CD4-positive, alpha-beta T cell treated with Interleukin-4 for 1 hour (primary cell): ENCODE measurements around the gene RC3H1.
"Not testable (repeated sequence)": the region's sequence is repeated elsewhere in the genome, so short reads cannot be mapped to it uniquely, and the experiment has no call there.

Experiments used
- DNase-seq, 2 donors: peaks; one replicate each; pipeline ENCODE4 v3.0.0-alpha.2; 2020 to 2022

Gene RC3H1

GRCh38 chr1:173946380-173946921 lies 75.7 kb downstream of the RC3H1 start:
- no peak for DNase-seq

GRCh38 chr1:173937062-173937461 lies 85.1 kb downstream of the RC3H1 start:
- no peak for DNase-seq

GRCh38 chr1:173934440-173934839 lies 87.7 kb downstream of the RC3H1 start:
- DNase-seq: no peak

- DNase-seq: not testable (repeated sequence)
Measured at GRCh38 chr1:173930541-173930940, 91.6 kb downstream of the RC3H1 start.

GRCh38 chr1:173925306-173926242 lies 96.6 kb downstream of the RC3H1 start:
- no peak for DNase-seq

DNA sequence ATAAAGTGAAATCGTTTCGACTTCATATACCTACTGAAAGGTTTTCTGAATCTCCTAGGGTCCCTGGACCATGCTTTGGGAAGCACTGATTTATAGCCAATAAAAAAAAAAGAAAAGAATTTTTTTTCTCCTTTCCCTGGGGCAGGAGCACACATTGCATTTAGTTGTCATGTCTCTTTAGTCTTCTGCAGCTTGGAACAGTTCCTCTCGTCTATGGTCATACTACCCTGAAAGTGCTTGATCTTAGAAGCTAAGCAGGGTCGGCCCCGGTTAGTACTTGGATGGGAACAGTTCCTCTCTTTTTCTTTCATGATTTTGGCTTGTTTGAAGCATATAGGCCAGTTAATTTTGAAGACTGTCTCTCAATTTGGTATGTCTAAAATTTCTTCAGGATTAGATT lies 101.3 kb downstream of the RC3H1 start:
- DNase-seq: no peak

DNA sequence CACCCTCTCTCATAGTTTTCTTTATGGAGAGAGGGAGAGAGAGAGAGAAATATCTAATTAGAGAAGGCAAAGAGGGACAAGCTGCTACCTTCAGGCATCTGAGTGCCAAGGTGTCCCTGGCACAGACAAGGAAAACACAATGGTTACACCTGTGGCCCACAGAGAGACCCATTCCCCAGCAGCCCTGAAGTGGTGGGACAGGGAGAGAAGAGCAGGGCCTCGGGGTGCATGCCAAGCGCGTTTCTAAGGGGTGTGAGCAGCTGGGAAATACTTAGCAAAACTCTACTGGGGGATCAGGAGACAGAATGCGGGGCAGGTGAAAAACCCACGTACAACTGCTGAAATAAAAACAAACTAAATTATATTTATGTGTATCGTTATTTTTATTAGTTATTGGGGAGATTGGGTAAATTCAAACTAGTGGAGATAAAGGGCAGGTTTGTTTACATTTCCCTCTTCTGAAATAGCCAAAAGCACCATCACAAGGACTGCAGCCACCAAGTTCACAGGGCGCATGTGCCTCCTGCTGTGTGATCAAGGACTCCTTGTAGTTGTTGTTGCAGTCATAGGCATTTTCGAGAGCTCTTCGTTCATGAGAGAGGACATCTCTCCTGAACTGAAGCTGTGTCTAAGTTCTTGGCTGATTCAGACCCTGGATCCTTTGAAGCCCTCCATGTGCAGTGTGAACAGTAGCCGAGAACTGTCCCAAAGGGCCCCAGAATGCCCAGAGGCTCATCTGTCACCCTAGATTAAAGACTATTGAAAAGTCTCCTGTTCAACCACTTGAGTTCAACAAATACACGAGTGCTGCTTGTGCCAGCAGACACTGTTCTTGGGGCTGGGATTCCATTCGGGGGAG lies 104.3 kb downstream of the RC3H1 start:
- no peak for DNase-seq

GRCh38 chr1:173917149-173917548 lies 105.0 kb downstream of the RC3H1 start, which contains the start of gene SERPINC1:
Gene SERPINC1, minus strand, starts transcription at chr1:173917327. Its CDS starts 68 bp downstream, at chr1:173917259.
- no peak for DNase-seq

DNA sequence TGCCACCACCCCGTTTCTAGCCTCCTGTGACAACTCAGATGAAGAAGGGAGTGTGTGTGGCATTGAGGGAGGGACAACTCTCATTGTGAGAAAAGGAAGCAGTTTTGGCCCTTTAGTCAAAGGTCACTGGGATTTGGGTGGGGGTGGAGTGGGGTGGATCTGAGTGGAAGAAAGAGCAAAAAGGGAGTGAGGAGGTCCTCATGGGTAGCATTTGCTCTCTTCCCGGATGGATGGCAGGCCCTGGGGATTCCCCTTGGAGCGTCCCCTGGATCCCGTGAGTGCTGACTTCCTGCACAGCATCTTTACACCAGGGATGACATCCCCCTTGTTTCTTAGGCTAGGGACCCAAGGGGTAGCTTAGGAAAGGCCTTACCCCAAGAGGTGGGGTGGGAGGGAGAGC lies 105.5 kb downstream of the RC3H1 start:
- no peak for DNase-seq

- no peak for DNase-seq
Measured at GRCh38 chr1:173915596-173915995, 106.6 kb downstream of the RC3H1 start.

DNA sequence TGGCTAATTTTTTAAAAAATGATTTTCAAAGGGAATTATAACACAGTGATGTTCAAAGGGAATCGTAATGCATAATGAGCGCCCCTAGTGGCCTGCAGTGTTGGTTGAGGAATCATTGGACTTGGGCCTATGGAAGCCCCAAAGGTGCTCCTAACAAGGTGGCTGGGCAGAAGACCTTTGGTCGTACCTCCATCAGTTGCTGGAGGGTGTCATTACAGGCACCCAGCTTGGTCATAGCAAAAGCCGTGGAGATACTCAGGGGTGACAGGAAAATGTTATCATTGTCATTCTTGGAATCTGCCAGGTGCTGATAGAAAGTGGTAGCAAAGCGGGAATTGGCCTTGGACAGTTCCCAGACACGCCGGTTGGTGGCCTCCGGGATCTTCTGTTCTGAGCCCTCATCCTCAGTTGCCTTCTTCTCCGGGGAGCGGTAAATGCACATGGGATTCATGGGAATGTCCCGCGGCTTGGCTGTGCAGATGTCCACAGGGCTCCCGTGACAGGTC lies 107.7 kb downstream of the RC3H1 start:
- DNase-seq: peak in 1 of 2 donors; percentile 18

GRCh38 chr1:173913111-173913510 lies 109.0 kb downstream of the RC3H1 start:
- no peak for DNase-seq

DNA sequence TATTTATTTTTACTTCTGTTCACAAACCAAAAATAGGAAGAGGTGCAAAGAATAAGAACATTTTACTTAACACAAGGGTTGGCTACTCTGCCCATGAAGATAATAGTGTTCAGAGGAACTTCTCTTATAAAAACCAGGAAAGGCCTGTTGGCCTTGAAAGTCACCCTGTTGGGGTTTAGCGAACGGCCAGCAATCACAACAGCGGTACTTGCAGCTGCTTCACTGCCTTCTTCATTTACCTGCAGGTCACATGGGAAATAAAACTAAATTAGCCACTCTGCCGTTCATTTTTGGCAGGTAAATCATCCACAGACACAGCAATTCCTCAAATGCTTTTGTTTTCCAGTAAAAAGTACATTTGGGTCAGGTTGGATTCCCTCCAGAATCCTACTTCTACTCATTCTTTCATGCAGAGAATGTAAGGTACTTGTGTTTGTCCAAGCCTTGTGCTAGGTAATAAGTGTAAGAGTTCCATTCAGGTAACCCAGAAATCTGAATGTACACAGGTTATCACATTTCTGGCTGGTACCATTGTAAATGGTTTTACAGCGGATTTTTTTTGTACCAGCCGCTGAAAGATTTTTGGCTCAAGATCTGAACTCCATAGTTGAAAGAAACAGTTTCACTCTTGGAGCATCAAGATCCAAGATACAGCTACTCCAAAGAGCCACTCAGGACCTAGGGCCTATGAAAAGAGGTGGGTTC lies 118.2 kb downstream of the RC3H1 start:
- DNase-seq: no peak

GRCh38 chr1:173900992-173901391 lies 121.2 kb downstream of the RC3H1 start:
- no peak for DNase-seq

DNA sequence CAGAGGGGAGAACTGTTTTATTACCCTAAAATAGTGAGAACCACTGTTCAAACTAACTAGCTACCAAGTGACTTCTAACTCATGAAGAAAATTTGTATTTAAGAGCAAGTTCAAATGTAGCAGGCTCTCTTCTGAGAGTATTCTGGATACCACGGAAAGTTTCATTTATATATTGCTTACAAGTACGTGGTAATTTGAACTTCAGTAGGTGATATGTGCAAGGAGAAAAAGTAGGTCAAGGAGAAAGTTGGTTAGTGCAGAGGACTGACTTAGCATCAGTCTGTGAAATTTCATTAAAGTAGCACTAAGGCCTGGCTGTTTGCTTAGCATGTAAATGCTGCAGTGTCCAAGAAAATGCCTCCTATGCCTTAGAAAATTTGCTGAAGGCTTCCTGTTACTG lies 121.7 kb downstream of the RC3H1 start:
- DNase-seq: no peak

- DNase-seq: no peak
Measured at GRCh38 chr1:173894189-173894588, 128.0 kb downstream of the RC3H1 start.

DNA sequence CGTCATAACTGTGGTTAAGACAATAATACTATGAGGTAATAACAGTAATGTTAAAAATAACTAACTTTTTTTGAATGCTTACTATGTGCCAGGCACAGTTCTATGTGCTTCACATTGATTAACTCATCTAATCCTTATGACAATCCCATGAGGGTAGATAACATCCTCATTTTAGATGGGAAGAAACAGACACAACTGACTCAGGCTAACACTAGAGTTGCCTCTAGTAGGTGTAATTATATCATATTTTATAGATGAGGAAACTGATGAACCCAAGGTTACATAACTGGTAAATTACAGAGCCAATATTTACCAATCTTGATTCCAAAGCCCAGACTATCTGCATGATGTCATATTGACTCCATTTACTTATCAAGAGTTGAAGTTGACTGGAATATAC lies 128.5 kb downstream of the RC3H1 start:
- DNase-seq: no peak

DNA sequence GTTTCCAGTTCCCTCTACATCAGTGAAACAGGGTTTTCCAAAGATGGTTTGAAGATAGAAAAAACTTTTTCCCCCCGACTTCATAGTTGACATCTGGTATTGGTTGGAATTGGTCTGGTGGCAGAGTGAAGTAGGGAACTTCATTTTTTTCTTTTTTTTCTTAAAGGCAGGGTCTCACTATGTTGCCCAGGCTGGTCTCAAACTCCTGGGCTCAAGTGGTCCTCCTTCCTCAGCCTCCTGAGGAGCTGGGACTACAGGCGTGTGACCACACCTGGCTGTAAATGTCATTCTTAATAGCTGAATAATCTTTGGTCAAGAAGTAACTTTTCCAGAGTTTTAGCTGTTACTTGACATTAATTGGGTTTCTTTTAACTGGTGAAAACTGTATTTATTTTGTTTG lies 132.3 kb downstream of the RC3H1 start:
- no peak for DNase-seq

GRCh38 chr1:173888749-173889148 lies 133.4 kb downstream of the RC3H1 start:
- DNase-seq: no peak

- DNase-seq: no peak
Measured at GRCh38 chr1:173887627-173888026, 134.5 kb downstream of the RC3H1 start.

DNA sequence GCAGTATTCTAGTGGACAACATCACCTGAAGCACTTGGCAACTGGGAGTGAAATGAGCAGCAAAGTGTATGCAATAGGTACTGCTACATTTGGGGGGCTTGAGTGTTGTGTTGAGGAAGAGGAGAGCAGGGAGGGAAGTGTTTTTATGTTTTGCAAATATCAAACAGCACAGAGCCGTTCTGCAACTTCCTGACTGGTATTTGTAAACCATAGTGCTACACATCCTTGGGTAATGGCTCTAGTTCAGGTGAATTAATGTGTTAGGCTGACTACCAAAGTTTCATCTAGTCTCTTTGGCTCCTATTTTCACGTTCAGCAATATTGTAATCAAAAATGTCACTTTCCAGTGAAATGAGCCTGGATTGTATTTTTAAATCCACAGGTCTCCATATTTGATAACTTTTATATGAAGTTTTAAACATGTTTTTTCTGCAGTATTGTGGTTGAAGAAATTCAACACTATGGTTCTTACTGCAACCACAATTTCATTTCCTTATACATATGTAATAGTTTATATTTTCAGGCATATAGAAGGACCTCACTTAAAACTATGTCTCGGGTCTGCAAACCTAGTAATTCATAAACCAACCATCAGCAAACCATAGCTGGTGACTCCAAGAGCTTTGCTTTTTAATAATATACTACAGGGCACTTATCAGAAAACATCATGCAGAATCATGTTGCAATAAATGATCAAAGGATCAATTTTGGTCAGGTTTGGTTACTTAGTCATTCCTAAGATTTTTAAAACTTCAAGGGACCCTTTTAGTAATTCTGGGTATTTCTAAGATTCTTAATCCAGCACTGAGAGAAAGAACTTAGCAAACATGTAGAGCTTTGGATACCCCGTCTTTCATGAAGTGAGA lies 135.2 kb downstream of the RC3H1 start:
- no peak for DNase-seq

DNA sequence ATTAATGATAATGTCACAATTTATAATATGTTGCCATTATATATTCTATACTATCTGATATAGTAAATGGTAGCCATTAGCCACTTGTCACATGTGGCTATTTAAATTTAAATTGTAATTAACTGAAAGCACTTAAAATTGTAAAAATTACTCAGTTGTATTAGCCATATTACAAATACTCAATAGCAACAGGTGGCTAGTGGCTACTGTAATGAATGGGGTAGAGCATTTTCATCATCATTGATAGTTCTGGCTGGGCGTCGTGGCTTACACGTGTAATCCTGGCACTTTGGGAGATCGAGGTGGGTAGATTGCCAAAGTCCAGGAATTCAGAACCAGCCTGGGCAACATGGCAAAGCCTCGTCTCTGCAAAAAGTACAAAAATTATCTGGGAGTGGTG lies 137.5 kb downstream of the RC3H1 start:
- no peak for DNase-seq
